PC-3 (cell line): ENCODE data around the gene PGC. TPM values are rescaled to one million over a fixed set of nuclear protein-coding genes. Genes with fewer than 3 reads are reported as not detected.

Source experiments
- ATAC-seq: fragments of 200-7000 bp; cut with Tn5 transposase; 2 replicates; pipeline ENCODE4 v1.9.1; 2020; ENCODE audit warnings: mild to moderate bottlenecking, moderate library complexity
- BruUV-seq: library from RNA; stranded (reverse); fragments of 400-500 nt; replicated peaks from 2 replicates; lab custom pipeline; 2021; lab: Mats Ljungman, UMichigan
- CTCF ChIA-PET: fragments of 300-600 bp; sonication (Branson Sonifier 250); formaldehyde crosslinking; loops from one replicate; lab custom pipeline; 2022; ENCODE audit warnings: antibody characterized with exemption; lab: Charles Lee
- POLR2A ChIA-PET: fragments of 300-600 bp; sonication (Branson Sonifier 250); formaldehyde crosslinking; loops from one replicate; lab custom pipeline; 2022; ENCODE audit warnings: antibody characterized with exemption; ENCODE audit not compliant: unreplicated experiment; lab: Charles Lee
- DNase-seq: peaks from one replicate; pipeline ENCODE4 v3.0.0-alpha.2; 2015
- H2AFZ ChIP-seq: fragments of 300-600 bp; sonication (generic); 2 replicates; pipeline ENCODE4 v1.6.0; 2016; ENCODE audit warnings: antibody characterized with exemption, low read length
- H3F3A ChIP-seq: fragments of 300-600 bp; sonication (generic); one replicate; pipeline ENCODE4 v1.6.0; 2017; ENCODE audit warnings: antibody characterized with exemption, low read length, control low read depth, mild to moderate bottlenecking; ENCODE audit not compliant: unreplicated experiment
- H3K27ac ChIP-seq: fragments of 300-600 bp; sonication (generic); 2 replicates; pipeline ENCODE4 v1.5.1; 2016; ENCODE audit warnings: mild to moderate bottlenecking, low read length
- H3K27me3 ChIP-seq: fragments of 300-600 bp; sonication (generic); 2 replicates; pipeline ENCODE4 v1.6.1; 2016; ENCODE audit warnings: low read length, mixed read lengths
- H3K36me3 ChIP-seq: fragments of 300-600 bp; sonication (generic); 2 replicates; pipeline ENCODE4 v1.6.1; 2016; ENCODE audit warnings: low read depth, mixed run types, low read length, mixed read lengths
- H3K4me1 ChIP-seq: fragments of 300-600 bp; sonication (generic); 2 replicates; pipeline ENCODE4 v1.5.1; 2016; ENCODE audit warnings: low read length; ENCODE audit not compliant: insufficient read depth
- H3K4me2 ChIP-seq: fragments of 300-600 bp; sonication (generic); 2 replicates; pipeline ENCODE4 v1.6.0; 2016; ENCODE audit warnings: low read length
- H3K4me3 ChIP-seq: fragments of 300-600 bp; sonication (generic); 2 replicates; pipeline ENCODE4 v1.5.1; 2016; ENCODE audit warnings: mild to moderate bottlenecking, low read length, mixed read lengths
- H3K79me2 ChIP-seq: fragments of 300-600 bp; sonication (generic); 2 replicates; pipeline ENCODE4 v1.6.1; 2017; ENCODE audit warnings: low read length, mixed read lengths
- H3K9ac ChIP-seq: fragments of 300-600 bp; sonication (generic); 2 replicates; pipeline ENCODE4 v1.6.0; 2016; ENCODE audit warnings: mild to moderate bottlenecking, low read length
- H3K9me2 ChIP-seq: fragments of 300-600 bp; sonication (generic); replicated peaks from 2 replicates; pipeline ENCODE4 v1.6.1; 2016; ENCODE audit warnings: mixed run types, low read length, mixed read lengths
- H3K9me3 ChIP-seq: fragments of 300-600 bp; sonication (generic); 2 replicates; pipeline ENCODE4 v1.6.1; 2016; ENCODE audit warnings: low read length, mixed read lengths
- H4K20me1 ChIP-seq: fragments of 300-600 bp; sonication (generic); 2 replicates; pipeline ENCODE4 v1.6.1; 2016; ENCODE audit warnings: low read length, mixed read lengths
- CTCF ChIP-seq: fragments of 300-600 bp; sonication (generic); conservative IDR thresholded peaks from 2 replicates; pipeline ENCODE4 v1.5.1; 2017; ENCODE audit warnings: antibody characterized with exemption, low read depth, mild to moderate bottlenecking, low read length
- EZH2 ChIP-seq: fragments of 300-600 bp; sonication (generic); IDR thresholded peaks from one replicate; pipeline ENCODE4 v1.6.1; 2017; ENCODE audit warnings: antibody characterized with exemption, mild to moderate bottlenecking, low read length; ENCODE audit not compliant: unreplicated experiment
- EZH2phosphoT487 ChIP-seq: fragments of 300-600 bp; sonication (generic); IDR thresholded peaks from 2 replicates; pipeline ENCODE4 v1.6.1; 2018; ENCODE audit warnings: mild to moderate bottlenecking, antibody characterized with exemption, low read length, borderline replicate concordance
- intact Hi-C: fragments of 100-400 bp; cut with micrococcal nuclease; formaldehyde crosslinking; loops from 2 replicates; pipeline ENCODE4 v1.9.0; 2023
- total RNA-seq: library from RNA; depleted of rRNA; stranded (reverse); fragments of >200 nt; gene quantifications from 2 replicates; pipeline ENCODE4 v1.2.3, GENCODE V29; 2014

The PGC gene
- total RNA-seq, 1 experiment from 2014 or later, result not detected

GRCh38 chr6:41696788-41697187 lies 50.4 kb downstream of the PGC start:
- ChIA-PET CTCF (no interaction called here), POLR2A (no interaction called here)
- Histone ChIP-seq H2AFZ (no peak overlapping the region), H3K9ac (no peak overlapping the region), H3K9me3 (no peaks in the 10 kb centered on the region), H3K4me2 (no peak overlapping the region), H3K79me2 (no peaks in the 10 kb centered on the region), H3F3A (no peaks in the 10 kb centered on the region), H3K36me3 (no peaks in the 10 kb centered on the region), H3K27me3 (no peaks in the 10 kb centered on the region), H3K4me3 (no peak overlapping the region), H4K20me1 (no peaks in the 10 kb centered on the region), H3K9me2 (no peaks in the 10 kb centered on the region), H3K4me1 (no peaks in the 10 kb centered on the region), H3K27ac (no peak overlapping the region)
- intact Hi-C loops, result no loop called here
- TF ChIP-seq EZH2, result no peak
- TF ChIP-seq EZH2phosphoT487, result no peak
- no peak for TF ChIP-seq CTCF
- ATAC-seq (no peak), DNase-seq (no peak)
- BruUV-seq, result no TSS peak

GRCh38 chr6:41695825-41696224 lies 51.4 kb downstream of the PGC start:
- no peak for ATAC-seq
- CTCF ChIA-PET, result no interaction called here

More at GRCh38 chr6:41695825-41696224, 51.4 kb downstream of the PGC start:
- H3K27me3 ChIP-seq, result no peaks in the 10 kb centered on the region
- BruUV-seq, result no TSS peak
- H2AFZ ChIP-seq, result no peak overlapping the region
- no peaks in the 10 kb centered on the region for H3K79me2 ChIP-seq
- DNase-seq, result no peak
- POLR2A ChIA-PET, result interaction anchor here (0.5 kb wide), 1 partner anchor 393 kb away, joined by 4 read pairs; no protein-coding TSS in a partner anchor
- no peaks in the 10 kb centered on the region for H3F3A ChIP-seq
- H3K4me3 ChIP-seq, result no peak overlapping the region
- no peaks in the 10 kb centered on the region for H3K36me3 ChIP-seq
- H3K9me3 ChIP-seq, result no peaks in the 10 kb centered on the region
- H3K4me1 ChIP-seq, result no peaks in the 10 kb centered on the region
- H3K4me2 ChIP-seq, result no peak overlapping the region
- intact Hi-C loops, result no loop called here
- TF ChIP-seq EZH2phosphoT487, result no peak
- no peak for TF ChIP-seq EZH2
- TF ChIP-seq CTCF, result no peak
- no peaks in the 10 kb centered on the region for H4K20me1 ChIP-seq
- no peaks in the 10 kb centered on the region for H3K9me2 ChIP-seq
- no peak overlapping the region for H3K27ac ChIP-seq
- no peak overlapping the region for H3K9ac ChIP-seq
